Endodermal cell (in vitro differentiated cells): ENCODE data around the gene C1QTNF1. TPM values are rescaled to one million over a fixed set of nuclear protein-coding genes. Genes with fewer than 3 reads are reported as not detected.

Experiments
- DNase-seq: peaks from one replicate; pipeline ENCODE4 v3.0.0-alpha.2; 2017
- H3K27ac ChIP-seq: 2 replicates; pipeline ENCODE4 v1.5.1; 2013; ENCODE audit warnings: mild to moderate bottlenecking, low read depth, low read length, moderate library complexity
- H3K27me3 ChIP-seq: 2 replicates; pipeline ENCODE4 v1.6.1; 2013; ENCODE audit warnings: mild to moderate bottlenecking, low read length, moderate library complexity; ENCODE audit not compliant: insufficient read depth, control insufficient read depth, poor library complexity, severe bottlenecking
- H3K36me3 ChIP-seq: 2 replicates; pipeline ENCODE4 v1.7.0; 2013; ENCODE audit warnings: mild to moderate bottlenecking, low read length, moderate library complexity; ENCODE audit not compliant: control insufficient read depth, insufficient read depth
- H3K4me1 ChIP-seq: one replicate; pipeline ENCODE4 v1.7.0; 2013; ENCODE audit warnings: low read length; ENCODE audit not compliant: control insufficient read depth, insufficient read depth
- H3K4me3 ChIP-seq: 2 replicates; pipeline ENCODE4 v1.5.1; 2013; ENCODE audit warnings: mild to moderate bottlenecking, low read length, moderate library complexity
- H3K9ac ChIP-seq: 2 replicates; pipeline ENCODE4 v1.6.1; 2013; ENCODE audit warnings: mild to moderate bottlenecking, low read length, moderate library complexity; ENCODE audit not compliant: poor library complexity, severe bottlenecking; ENCODE audit errors: extremely low read depth
- H3K9me3 ChIP-seq: 2 replicates; pipeline ENCODE4 v1.6.1; 2013; ENCODE audit warnings: mild to moderate bottlenecking, low read length, moderate library complexity; ENCODE audit not compliant: control insufficient read depth
- H3K27ac Mint-ChIP-seq: 2 replicates; pipeline ENCODE4 v1.8.0; 2020; ENCODE audit warnings: mixed read lengths
- H3K27me3 Mint-ChIP-seq: 2 replicates; pipeline ENCODE4 v1.8.0; 2021; ENCODE audit warnings: mild to moderate bottlenecking, mixed read lengths; ENCODE audit not compliant: insufficient read depth
- H3K36me3 Mint-ChIP-seq: 2 replicates; pipeline ENCODE4 v1.8.0; 2020; ENCODE audit warnings: low read depth, mixed read lengths
- H3K4me1 Mint-ChIP-seq: 2 replicates; pipeline ENCODE4 v1.8.0; 2020; ENCODE audit warnings: mixed read lengths
- H3K4me3 Mint-ChIP-seq: 2 replicates; pipeline ENCODE4 v1.8.0; 2020; ENCODE audit warnings: mild to moderate bottlenecking, moderate library complexity, mixed read lengths
- H3K9me3 Mint-ChIP-seq: 2 replicates; pipeline ENCODE4 v1.8.0; 2020; ENCODE audit warnings: mild to moderate bottlenecking, mixed read lengths
- CTCF ChIP-seq: fragments of 200-600 bp; sonication (generic); conservative IDR thresholded peaks from 2 replicates; pipeline ENCODE4 v1.5.0; 2021; ENCODE audit warnings: antibody characterized with exemption, mild to moderate bottlenecking
- WGBS, 2 experiments: methylation state at CpG; one replicate each; pipeline versions ENCODE4 v1.1.5 to v1.1.7; 2013; ENCODE audit warnings: missing lambda C conversion rate in 2 of 2, mixed read lengths in 1 of 2; ENCODE audit not compliant: insufficient coverage in 1 of 2, insufficient read length in 1 of 2; 5-methylcytosine and 5-hydroxymethylcytosine counted together
- total RNA-seq, 2 donors: library from RNA; stranded (reverse); fragmentation: NEBNext Ultra II Directional in 1 of 2; extraction: Animal tissue kit (Norgen Biotek cat#: 25700) in 1 of 2; gene quantifications; 2 replicates in 1 of 2; 3 replicates in 1 of 2; pipeline ENCODE4 v1.2.1, GENCODE V29; 2021

Gene C1QTNF1
- total RNA-seq, 2 donors from 2014 or later: 16.0 to 16.5 TPM

GRCh38 chr17:79031996-79032875 is 8.3 kb downstream of the C1QTNF1 start:
- H3K4me3 Mint-ChIP-seq: no peak overlapping the region
- 90 to 92% methylated on average over 21 to 26 of the region's 26 CpGs for WGBS, 2 experiments
- DNase-seq: peak; percentile 44
- Histone ChIP-seq H3K27ac (no peak overlapping the region), H3K9ac (no peak overlapping the region), H3K27me3 (no peaks in the 10 kb centered on the region), H3K4me3 (no peak overlapping the region), H3K36me3 (no peaks in the 10 kb centered on the region), H3K9me3 (no peaks in the 10 kb centered on the region), H3K4me1 (no peaks in the 10 kb centered on the region)
- TF ChIP-seq CTCF: no peak
- H3K36me3 Mint-ChIP-seq: no peaks in the 10 kb centered on the region
- H3K27me3 Mint-ChIP-seq: peaks cover 40% of the 10 kb centered on the region
- H3K9me3 Mint-ChIP-seq: no peaks in the 10 kb centered on the region
- H3K27ac Mint-ChIP-seq: no peak overlapping the region
- no peaks in the 10 kb centered on the region for H3K4me1 Mint-ChIP-seq

GRCh38 chr17:79033046-79033616 is 9.2 kb downstream of the C1QTNF1 start:
- H3K4me3 ChIP-seq: no peak overlapping the region
- H3K27me3 Mint-ChIP-seq: peaks cover 39% of the 10 kb centered on the region

More at GRCh38 chr17:79033046-79033616, 9.2 kb downstream of the C1QTNF1 start:
- Mint-ChIP-seq H3K4me1 (no peaks in the 10 kb centered on the region), H3K27ac (no peak overlapping the region), H3K4me3 (no peak overlapping the region), H3K9me3 (no peaks in the 10 kb centered on the region), H3K36me3 (no peaks in the 10 kb centered on the region)
- no peak overlapping the region for H3K27ac ChIP-seq
- WGBS, 2 experiments: 94 to 96% methylated on average over 8 to 9 of the region's 9 CpGs
- no peak for TF ChIP-seq CTCF
- H3K27me3 ChIP-seq: no peaks in the 10 kb centered on the region
- H3K36me3 ChIP-seq: no peaks in the 10 kb centered on the region
- DNase-seq: peak; percentile 35
- H3K4me1 ChIP-seq: no peaks in the 10 kb centered on the region
- H3K9me3 ChIP-seq: no peaks in the 10 kb centered on the region
- no peak overlapping the region for H3K9ac ChIP-seq
